Endothelial cell of umbilical vein (primary cell): Measurements from ENCODE around the gene CEP57L1. TPM values are rescaled to one million over a fixed set of nuclear protein-coding genes. Genes with fewer than 3 reads are reported as not detected.

Experiments used
- BruUV-seq: library from RNA; stranded (reverse); fragments of 400-500 nt; replicated peaks from 2 replicates; lab custom pipeline; 2021; lab: Mats Ljungman, UMichigan
- CTCF ChIA-PET: fragments of 300-600, 350-600 bp; sonication (Branson Sonifier 250); formaldehyde crosslinking; loops from one replicate; lab custom pipeline; 2021; ENCODE audit warnings: antibody characterized with exemption, inconsistent platforms; lab: Charles Lee
- POLR2A ChIA-PET: fragments of 300-600, 350-600 bp; sonication (Branson Sonifier 250); formaldehyde crosslinking; loops from one replicate; lab custom pipeline; 2021; ENCODE audit warnings: antibody characterized with exemption, inconsistent platforms; lab: Charles Lee
- DNase-seq: peaks from one replicate; pipeline ENCODE4 v3.0.0-alpha.2; 2011; ENCODE audit warnings: low read depth, low spot score
- FAIRE-seq: peaks from 2 replicates; lab custom pipeline; 2011; peaks lifted over from hg19 to GRCh38; lab: Jason Lieb, UNC
- H2AFZ ChIP-seq: 2 replicates; pipeline ENCODE4 v1.6.0; 2012; ENCODE audit warnings: low read depth, low read length, control low read depth, inconsistent platforms
- H3K27ac ChIP-seq: 2 replicates; pipeline ENCODE4 v1.5.1; 2011; ENCODE audit warnings: low read depth, mild to moderate bottlenecking, control low read depth, low read length, moderate library complexity; ENCODE audit not compliant: insufficient read depth
- H3K27me3 ChIP-seq, 2 experiments: 2 replicates each; pipeline versions ENCODE4 v1.6.0 to v1.6.1; 2011; ENCODE audit warnings: low read length in 2 of 2, mixed read lengths in 1 of 2; ENCODE audit not compliant: control insufficient read depth in 2 of 2, insufficient read depth in 2 of 2
- H3K36me3 ChIP-seq, 2 experiments: 2 replicates in 1 of 2; 3 replicates in 1 of 2; pipeline ENCODE4 v1.5.1; 2011; ENCODE audit warnings: low read length in 2 of 2, mild to moderate bottlenecking in 1 of 2, moderate library complexity in 1 of 2; ENCODE audit not compliant: control insufficient read depth in 2 of 2, insufficient read depth in 2 of 2; ENCODE audit errors: extremely low read depth in 1 of 2
- H3K4me1 ChIP-seq: 3 replicates; pipeline ENCODE4 v1.5.1; 2011; ENCODE audit warnings: mild to moderate bottlenecking, low read length; ENCODE audit not compliant: control insufficient read depth, insufficient read depth; ENCODE audit errors: extremely low read depth
- H3K4me2 ChIP-seq: 2 replicates; pipeline ENCODE4 v1.6.1; 2011; ENCODE audit warnings: low read length, control low read depth, mixed read lengths; ENCODE audit not compliant: insufficient read depth
- H3K4me3 ChIP-seq, 3 experiments: fragments of 200-600 bp in 1 of 3; sonication (generic), shearing (Covaris generic) in 1 of 3; replicated peaks in 1 of 3; 2 replicates each; pipeline ENCODE4 v1.5.1; 2011 to 2016; ENCODE audit warnings: control low read depth in 3 of 3, low read length in 3 of 3, mild to moderate bottlenecking in 2 of 3, inconsistent platforms in 1 of 3, low read depth in 1 of 3, moderate library complexity in 1 of 3; ENCODE audit not compliant: insufficient read depth in 1 of 3
- H3K79me2 ChIP-seq: 2 replicates; pipeline ENCODE4 v1.6.0; 2012; ENCODE audit warnings: low read length, inconsistent platforms; ENCODE audit not compliant: control insufficient read depth, insufficient read depth
- H3K9ac ChIP-seq: replicated peaks from 2 replicates; pipeline ENCODE3; 2011; ENCODE audit warnings: low read length, control low read depth; ENCODE audit not compliant: insufficient read depth; ENCODE audit errors: extremely low read depth
- H3K9me1 ChIP-seq: replicated peaks from 3 replicates; pipeline ENCODE4 v1.6.0; 2011; ENCODE audit warnings: mild to moderate bottlenecking, low read length; ENCODE audit not compliant: control insufficient read depth, insufficient read depth; ENCODE audit errors: extremely low read depth
- H3K9me3 ChIP-seq: replicated peaks from 2 replicates; pipeline ENCODE4 v1.5.1; 2012; ENCODE audit warnings: low read length, inconsistent platforms; ENCODE audit not compliant: control insufficient read depth, insufficient read depth
- H4K20me1 ChIP-seq: replicated peaks from 2 replicates; pipeline ENCODE3; 2011; ENCODE audit warnings: mild to moderate bottlenecking, low read length; ENCODE audit not compliant: control insufficient read depth, insufficient read depth; ENCODE audit errors: extremely low read depth
- CTCF ChIP-seq, 2 donors: IDR thresholded peaks; 1 replicate in 1 of 2; 2 replicates in 1 of 2; pipeline ENCODE4 v1.5.1; 2011; ENCODE audit warnings: low read length in 2 of 2, mild to moderate bottlenecking in 2 of 2, moderate library complexity in 2 of 2, control low read depth in 1 of 2, inconsistent platforms in 1 of 2, low read depth in 1 of 2; ENCODE audit not compliant: insufficient read depth in 1 of 2; ENCODE audit errors: extremely low read depth in 1 of 2
- EZH2 ChIP-seq: IDR thresholded peaks from 2 replicates; pipeline ENCODE4 v1.6.1; 2012; ENCODE audit warnings: borderline replicate concordance, low read depth, mild to moderate bottlenecking, moderate library complexity, low read length, inconsistent platforms; ENCODE audit not compliant: severe bottlenecking
- FOS ChIP-seq: IDR thresholded peaks from 2 replicates; pipeline ENCODE4 v1.6.1; 2011; ENCODE audit warnings: mild to moderate bottlenecking, low read length, moderate library complexity, borderline replicate concordance; ENCODE audit not compliant: insufficient read depth
- GATA2 ChIP-seq: IDR thresholded peaks from 2 replicates; pipeline ENCODE4 v1.7.0; 2011; ENCODE audit warnings: low read depth, mild to moderate bottlenecking, moderate library complexity, mixed read lengths, low read length; ENCODE audit not compliant: insufficient read length, insufficient read depth
- JUN ChIP-seq: IDR thresholded peaks from 2 replicates; pipeline ENCODE4 v1.6.1; 2011; ENCODE audit warnings: borderline replicate concordance, low read depth; ENCODE audit not compliant: insufficient read length, insufficient read depth
- MAX ChIP-seq: IDR thresholded peaks from 2 replicates; pipeline ENCODE4 v1.6.1; 2011; ENCODE audit not compliant: insufficient read depth, insufficient read length
- MYC ChIP-seq: IDR thresholded peaks from one replicate; pipeline ENCODE4 v1.6.1; 2011; ENCODE audit warnings: mild to moderate bottlenecking, low read depth, low read length
- POLR2A ChIP-seq: IDR thresholded peaks from 2 replicates; pipeline ENCODE4 v1.6.1; 2012; ENCODE audit warnings: low read depth, mild to moderate bottlenecking, control low read depth, low read length
- POLR2AphosphoS5 ChIP-seq: IDR thresholded peaks from 2 replicates; pipeline ENCODE4 v1.6.1; 2012; ENCODE audit warnings: low read depth, mild to moderate bottlenecking, control low read depth, low read length, moderate library complexity; ENCODE audit not compliant: insufficient read depth
- dilution Hi-C: fragments of 300-500 bp; cut with MboI; formaldehyde crosslinking; loops from one replicate; pipeline ENCODE4 v1.15.0; 2019; ENCODE audit warnings: low sequenced_read_pairs; ENCODE audit not compliant: extremely low pct_ligation_motif_present
- intact Hi-C: fragments of 100-400 bp; cut with micrococcal nuclease; formaldehyde crosslinking; loops from one replicate; pipeline ENCODE4 v1.10.0; 2022
- polyA plus RNA-seq, 4 experiments: library from polyadenylated mRNA; depleted of rRNA in 3 of 4; stranded (reverse) in 3 of 4; unstranded in 1 of 4; fragments of >200 nt; gene quantifications; 2 replicates each; pipeline versions ENCODE4 v1.2.1 to v1.2.3, GENCODE V29; 2011 to 2012; ENCODE audit warnings: missing spikeins in 1 of 4
- total RNA-seq: library from RNA; stranded (reverse); gene quantifications from 2 replicates; pipeline ENCODE4 v1.2.3, GENCODE V29; 2021

The CEP57L1 gene
- total and polyA plus RNA-seq, 2 donors (not counting 3 experiments of a cell fraction or from before 2014, with no cell fraction given): 7.8 to 20.9 TPM

DNA sequence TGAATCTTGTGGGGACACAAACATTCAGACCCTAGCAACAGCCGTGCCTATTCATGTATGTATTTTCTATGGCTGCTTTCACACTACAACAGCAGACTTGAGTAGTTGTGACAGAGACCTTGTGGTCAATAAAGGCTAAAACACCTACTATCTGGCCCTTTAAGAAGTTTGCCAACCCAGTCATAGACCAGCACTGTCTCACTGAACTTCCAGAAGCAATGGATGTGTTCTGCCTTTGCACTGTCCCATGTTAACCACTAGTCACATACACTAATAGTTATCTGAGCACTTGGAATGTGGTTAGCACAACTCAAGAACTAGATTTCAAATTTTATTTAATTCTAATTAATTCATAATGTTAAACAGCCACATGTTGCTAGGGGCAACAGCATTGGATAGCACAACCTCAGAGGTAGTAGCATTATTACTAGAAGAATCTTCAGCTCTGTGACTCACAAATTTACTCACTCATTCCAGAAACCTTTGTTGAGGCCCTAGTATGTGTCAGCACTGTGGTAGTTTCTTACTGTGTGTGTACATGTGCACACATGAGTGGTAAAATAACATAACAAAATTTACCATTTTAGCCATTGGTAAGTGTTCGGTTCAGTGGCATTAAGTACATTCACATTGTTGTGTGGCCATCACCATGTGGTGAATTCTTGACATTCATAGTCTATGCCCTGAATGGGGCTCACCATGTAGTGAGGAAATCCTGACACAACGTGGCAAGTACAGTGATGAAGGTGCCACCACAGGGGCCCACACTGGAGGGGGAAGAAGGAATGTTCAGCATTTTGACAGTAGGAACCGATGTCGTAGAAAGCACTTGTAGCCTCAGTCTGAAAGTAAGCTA, 107.3 kb downstream of the CEP57L1 start:
- ChIA-PET CTCF (interaction anchor here (1.3 kb wide), 1 partner anchor 36 kb away, joined by 3 read pairs; no protein-coding TSS in a partner anchor), POLR2A (no interaction called here)
- no peak for DNase-seq
- no TSS peak for BruUV-seq
- peaks cover 2 to 6% of the 10 kb centered on the region in 2 experiments for H3K27me3 ChIP-seq
- H3K79me2 ChIP-seq: no peaks in the 10 kb centered on the region
- intact Hi-C loops: loop anchor here (10.0 kb wide), 1 partner anchor 62 kb away; no protein-coding TSS in a partner anchor
- H3K4me1 ChIP-seq: no peaks in the 10 kb centered on the region
- no peaks in the 10 kb centered on the region for H3K9me1 ChIP-seq
- TF ChIP-seq MYC: no peak
- TF ChIP-seq GATA2: no peak
- TF ChIP-seq FOS: no peak
- TF ChIP-seq POLR2A: no peak
- no peak for TF ChIP-seq JUN
- TF ChIP-seq CTCF (IDR thresholded peaks at IDR 0.05; ENCODE audit: extremely low read depth in 1 of 2, insufficient read depth in 1 of 2, low read depth in 1 of 2, low read length in 2 of 2): no peak
- TF ChIP-seq POLR2AphosphoS5: no peak
- TF ChIP-seq MAX: no peak
- no peak for TF ChIP-seq EZH2
- no peaks in the 10 kb centered on the region for H3K36me3 ChIP-seq
- no peak overlapping the region for H2AFZ ChIP-seq
- dilution Hi-C loops: no loop called here
- no peak overlapping the region for H3K9ac ChIP-seq
- no peaks in the 10 kb centered on the region for H4K20me1 ChIP-seq
- no peak for FAIRE-seq
- no peaks in the 10 kb centered on the region for H3K9me3 ChIP-seq
- H3K4me3 ChIP-seq: no peak overlapping the region
- no peak overlapping the region for H3K27ac ChIP-seq
- no peak overlapping the region for H3K4me2 ChIP-seq
